ENCODE data around the gene CACNA2D3.

CACNA2D3 gene

DNA sequence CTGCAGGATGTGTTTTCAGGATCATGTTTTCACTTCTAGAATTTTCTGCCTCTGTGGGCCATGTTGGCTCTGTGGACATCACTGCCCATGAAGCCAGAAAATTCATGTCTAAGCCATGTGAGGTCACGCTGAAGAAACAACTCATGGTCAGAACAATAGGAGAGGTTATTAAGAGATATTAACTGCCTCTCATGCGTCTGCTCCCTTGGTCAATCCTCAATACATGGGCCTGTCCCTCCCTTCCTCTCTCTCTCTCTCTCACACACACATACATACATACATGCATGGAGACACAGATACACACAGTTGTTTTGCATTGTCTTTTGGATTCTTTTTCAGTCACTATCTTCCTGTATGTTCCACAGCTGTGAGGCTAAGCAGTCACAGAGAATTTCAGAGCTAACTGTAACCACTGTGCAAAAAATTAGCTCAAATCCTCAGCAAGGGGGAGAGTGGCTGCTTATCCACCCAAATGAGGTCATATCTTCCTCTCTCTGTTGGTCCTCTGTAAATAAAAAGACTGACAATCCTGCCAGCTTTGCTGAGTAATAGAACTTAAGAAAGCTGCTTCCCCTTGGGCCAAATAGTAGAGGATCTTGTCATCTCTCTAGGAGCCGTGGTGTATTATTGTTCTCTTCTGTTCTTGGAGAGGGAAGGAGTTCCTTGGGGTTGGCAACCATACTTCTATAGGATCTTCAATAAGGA is 759.9 kb downstream of the CACNA2D3 start:
- DNase-seq (ENCODE audit: low spot score): no peak

DNA sequence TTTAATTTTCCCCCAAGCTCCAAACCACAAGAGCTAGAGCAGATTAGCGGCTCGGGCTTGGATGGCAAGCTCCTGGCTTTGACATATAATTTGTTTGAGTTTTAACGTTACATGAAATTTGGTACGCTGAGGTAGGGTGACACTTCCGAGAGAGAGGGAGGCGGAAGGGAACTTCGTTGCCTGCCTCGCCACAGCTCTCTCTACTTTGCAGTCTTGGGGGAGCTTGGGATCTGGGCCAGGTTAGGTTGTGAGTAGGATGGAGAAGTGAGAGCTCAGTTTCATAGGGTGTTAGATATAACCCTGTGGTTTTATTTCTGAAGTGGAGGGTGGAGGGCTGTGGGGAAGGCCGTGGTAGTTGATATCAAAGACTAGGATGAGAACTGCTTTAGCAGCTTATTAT is 765.8 kb downstream of the CACNA2D3 start:
- no peak for DNase-seq (ENCODE audit: low spot score)

DNA sequence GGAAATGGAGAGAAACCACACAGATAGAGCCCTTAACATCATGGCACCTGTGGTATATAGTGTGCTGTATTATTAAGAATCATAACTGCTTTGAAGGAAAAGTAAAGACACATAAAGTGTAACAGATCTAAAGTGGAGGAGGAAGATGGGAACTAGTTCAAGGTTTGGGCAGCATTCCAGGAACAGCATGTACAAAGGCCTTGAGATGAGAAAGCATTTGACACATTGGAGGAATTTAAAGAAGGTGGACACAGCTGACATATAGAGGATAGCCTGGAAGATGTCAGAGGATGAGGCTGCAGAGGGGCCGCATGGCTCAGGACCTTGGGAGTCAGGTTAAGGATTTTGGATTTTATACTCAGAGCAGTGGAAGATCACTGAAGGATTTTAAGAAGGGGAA is 766.5 kb downstream of the CACNA2D3 start:
- no peak for DNase-seq (ENCODE audit: low spot score)

DNA sequence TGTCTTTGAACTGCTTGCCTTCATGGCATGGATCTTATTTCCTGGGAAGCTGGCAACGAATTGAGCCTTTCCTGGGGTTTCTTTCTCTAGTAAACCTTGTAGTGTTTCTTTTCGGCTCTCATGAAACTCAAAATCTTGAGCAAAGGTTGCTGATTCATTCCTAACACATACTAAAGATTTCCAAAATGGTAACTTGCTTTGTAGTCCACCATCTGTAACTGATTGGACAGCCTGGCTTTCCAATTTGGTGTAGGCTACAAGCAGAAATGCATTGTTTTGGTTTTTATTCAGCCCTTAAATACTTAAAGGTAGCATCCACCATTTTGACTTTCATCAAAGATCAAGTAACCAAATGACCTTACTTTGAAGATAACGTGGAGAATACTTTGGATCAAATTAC is 767.4 kb downstream of the CACNA2D3 start:
- DNase-seq (ENCODE audit: low spot score): no peak

DNA sequence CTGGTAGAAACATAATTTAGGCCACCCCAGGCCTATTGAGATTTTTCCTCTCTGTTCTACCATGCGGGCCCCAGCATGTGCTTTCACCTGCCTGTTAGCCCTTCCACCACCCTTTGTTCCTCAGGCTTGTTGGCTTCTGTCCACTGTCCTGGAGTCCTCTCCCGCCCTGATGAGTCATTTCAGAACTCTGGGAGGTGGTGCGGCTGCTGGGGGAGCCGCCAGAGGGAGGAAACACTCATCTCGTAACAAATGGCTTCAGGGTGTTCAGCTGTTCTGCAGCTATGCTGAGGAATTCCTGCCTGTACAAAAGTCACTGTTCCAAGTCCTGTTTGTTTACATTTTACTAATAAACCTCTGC is 769.2 kb downstream of the CACNA2D3 start:
- no peak for DNase-seq (ENCODE audit: low spot score)

DNA sequence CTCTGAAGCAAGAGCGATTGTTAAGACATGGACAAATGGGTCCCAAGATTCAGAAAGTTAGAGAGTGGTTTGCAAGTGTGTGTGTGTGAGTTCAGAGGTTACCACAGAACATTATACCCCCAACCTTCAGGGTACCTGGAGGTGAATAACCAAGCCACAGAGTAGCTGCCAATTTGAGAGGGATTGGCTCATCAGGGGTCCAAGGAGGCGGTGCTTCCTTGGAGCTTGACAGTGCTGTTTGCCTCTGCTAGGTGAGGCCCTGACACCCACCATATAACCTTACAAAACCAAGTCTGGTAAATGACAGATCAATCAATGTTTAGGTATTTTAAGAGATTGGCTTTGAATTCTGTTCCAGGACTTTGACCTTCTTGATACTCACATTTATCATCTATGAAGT is 769.8 kb downstream of the CACNA2D3 start:
- no peak for DNase-seq (ENCODE audit: low spot score)

DNA sequence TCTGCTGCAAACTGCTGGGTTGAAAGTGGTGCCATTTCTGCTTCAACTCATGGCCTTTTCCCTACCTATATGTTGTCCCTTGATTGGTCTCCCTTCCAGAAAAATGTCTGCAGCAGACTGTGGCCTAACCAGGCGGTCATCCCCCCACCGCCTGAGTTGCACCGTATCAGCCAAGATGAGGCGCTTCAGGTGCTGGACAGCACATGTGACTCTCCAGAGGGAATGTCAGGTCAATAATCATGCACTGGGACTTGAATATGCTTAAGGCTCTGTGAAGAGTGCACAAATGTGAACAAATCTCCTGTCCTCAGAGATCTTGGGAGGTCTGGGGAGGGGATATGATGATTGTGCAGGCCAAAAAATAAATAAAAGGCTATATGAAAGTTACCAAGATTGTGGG is 773.3 kb downstream of the CACNA2D3 start:
- no peak for DNase-seq (ENCODE audit: low spot score)

DNA sequence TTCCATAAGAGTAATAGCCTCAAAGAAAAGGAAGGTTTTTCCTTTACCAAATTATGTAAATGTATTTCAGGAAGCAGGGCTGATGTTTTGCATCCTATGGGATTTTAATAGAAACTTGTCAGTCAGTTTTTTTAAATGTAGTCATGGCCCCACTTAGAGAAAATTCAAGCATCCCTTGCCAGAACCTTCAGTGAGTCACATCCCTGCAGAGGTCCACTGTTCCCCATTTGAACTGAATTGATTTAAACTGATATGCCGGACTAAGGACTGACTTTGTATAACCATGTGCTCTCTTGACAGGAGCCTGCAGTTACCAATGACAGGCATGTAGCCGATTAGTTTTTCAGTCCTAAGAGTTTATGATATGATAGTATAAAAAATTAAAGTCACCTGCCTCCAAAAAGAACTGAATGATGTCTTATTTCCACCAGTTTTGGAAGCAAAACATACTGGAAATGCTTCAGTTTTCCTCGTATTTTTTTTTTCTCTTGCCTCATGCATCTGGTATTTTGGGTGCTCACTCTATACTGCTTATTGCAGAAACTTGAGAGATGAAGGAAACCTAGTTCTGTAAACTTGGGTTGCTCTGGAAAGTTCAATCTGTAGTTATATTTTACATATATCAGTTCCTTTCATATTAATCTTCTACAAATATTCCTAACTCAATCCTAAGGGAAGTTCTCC is 774.8 kb downstream of the CACNA2D3 start:
- no peak for DNase-seq (ENCODE audit: low spot score)

DNA sequence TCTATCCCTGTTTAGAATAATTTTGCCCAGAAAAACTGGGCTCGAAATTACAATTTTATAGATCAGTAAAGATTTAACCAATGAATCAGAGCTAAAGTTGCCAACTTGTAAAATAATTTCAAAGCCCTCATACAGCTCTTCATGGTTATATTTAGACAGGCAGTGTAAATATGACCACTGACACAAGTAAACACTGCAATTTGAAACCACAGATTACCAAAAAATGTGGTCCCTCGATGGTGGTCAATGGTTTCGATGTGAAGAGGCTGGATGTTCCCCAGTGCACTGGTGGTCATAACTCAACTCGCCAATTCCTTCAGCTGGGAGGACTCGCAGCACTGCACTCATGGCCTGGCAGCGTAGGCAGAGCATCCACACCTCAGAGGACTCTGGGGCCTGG is 776.9 kb downstream of the CACNA2D3 start:
- DNase-seq (ENCODE audit: low spot score): no peak

DNA sequence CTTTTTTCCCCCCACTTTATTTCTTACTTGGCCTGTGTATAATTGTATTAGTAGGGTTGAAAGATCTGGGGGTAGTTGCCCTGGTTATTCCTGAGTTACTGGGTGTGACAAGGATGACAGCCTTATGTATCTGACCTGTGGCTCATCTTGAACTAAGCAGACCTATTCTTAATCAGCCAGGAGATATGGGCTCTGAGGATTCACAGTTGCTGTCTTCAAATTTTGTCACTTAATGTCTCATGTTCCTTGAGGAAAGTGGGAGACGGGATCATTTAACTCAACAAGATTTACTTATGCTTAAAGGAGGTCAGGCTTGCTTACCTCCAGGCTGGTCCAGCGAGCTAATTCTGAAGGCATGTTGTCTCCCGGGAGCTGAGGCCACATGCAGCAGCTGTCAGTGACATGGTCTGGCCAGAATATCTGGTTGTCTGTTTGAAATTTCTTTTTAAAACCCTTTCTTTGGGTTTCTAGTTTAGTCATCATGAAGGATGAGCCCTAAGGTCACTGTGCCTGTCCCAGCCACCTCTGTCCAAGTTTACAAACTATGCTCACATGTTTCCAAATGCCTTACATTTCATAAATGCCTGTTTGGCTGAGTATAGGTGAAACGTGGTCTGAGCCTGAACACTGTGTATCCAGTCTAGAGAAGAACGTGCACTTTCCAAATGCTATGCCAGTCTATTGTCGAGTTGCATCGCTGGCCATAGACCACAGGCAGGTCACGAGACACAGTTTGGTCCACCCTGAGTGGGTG is 778.7 kb downstream of the CACNA2D3 start:
- DNase-seq (ENCODE audit: low spot score): no peak

DNA sequence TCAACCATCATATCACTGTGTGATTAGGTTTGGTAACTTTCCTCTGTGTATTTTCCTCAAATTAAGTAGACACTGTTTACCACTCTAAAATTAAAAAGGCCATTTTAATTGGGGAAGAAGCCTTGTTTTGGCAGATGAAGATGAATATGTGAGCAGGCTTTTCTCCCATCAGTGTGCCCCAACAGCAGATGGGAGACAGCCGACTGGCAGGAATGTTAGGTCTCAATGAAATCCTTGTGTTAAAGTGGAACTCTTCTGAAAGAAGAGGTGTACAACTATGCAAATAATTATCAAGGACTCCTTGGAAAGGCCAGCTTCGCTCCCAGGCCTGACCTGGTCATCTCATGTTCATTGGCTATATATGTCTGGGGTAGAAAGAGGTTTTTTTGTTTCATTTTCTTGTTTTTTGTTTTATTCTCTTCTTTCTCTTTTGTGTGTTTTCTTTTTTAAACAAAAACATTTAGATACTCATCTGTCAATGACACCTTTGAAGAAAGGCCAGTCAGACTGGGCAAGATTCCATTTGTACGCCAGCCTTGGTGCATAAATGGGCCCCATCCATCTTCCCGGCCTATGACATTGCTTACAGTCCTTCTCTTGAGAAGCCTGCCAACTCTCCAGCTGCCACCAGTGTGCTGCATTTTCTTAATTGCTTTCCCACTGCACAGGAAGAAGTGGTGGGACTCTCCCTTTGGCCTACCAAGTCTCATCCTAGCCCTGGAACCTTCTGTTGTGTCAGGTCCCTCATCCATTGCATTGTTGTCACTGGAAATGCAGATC is 779.7 kb downstream of the CACNA2D3 start:
- no peak for DNase-seq (ENCODE audit: low spot score)

DNA sequence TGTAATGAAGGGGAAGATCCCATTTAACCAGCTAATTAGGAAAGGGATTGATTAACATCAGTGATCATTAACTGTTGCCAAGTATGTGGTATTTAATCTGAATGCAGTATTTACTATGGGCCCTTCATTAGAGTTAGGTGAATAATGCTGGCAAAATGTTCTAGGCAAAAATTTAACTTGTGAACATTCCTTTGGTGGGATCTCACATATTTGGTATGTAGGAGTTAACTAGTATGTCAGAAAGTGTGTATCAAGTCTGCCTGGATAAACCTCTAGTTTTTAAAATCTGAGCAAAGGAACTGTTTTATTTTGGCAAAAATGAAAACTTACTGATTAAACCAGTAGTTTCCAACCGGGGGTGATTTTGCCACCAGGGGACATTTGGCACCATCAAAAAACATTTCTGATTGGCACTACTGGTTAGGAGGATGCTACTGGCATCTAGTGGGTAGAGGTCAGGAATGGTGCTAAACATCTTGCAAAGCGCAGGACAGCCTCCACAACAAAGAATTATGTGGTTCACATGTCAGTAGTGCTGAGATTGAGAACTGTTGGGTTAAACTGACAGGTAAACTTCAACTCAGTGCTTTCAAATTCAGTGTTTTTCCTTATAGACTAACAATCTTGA is 783.0 kb downstream of the CACNA2D3 start:
- no peak for DNase-seq (ENCODE audit: low spot score)

DNA sequence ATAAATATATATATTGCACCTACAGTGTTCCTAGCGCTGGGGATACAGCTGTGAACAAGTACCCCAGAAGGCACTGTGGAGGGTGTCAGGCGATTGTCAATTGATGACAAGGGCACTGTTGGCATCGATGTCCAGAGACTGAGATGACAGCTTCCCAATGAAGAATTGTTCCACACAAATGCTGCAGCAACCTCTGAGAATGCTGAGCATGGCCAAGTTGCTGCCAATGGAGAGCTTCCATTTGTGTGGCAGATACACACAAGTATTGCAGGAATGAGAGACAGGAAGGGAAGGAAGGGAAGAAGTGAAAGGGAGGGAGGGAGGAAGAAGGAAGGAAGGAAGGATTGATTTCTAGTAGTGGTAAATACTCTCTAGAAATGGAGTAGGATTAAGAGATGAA is 783.6 kb downstream of the CACNA2D3 start:
- DNase-seq (ENCODE audit: low spot score): no peak

DNA sequence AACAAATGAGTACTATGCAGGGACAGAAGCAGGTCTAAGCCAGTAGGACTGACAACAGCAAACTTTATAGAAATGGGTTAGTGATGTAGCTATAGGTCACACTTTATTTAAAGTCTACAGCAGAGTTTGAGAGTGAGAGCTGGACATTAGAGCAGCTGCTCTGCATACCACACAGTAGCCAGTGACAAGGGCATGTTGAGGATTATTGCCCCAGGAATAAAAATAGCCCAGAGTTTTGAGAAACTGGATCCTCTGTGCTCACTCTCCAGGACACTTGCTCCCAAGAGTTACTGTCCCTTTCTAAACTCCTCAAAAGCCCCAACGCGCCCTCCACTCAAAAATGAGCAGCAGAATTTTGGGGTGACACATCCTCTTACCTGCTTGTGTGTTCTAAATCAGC is 784.4 kb downstream of the CACNA2D3 start:
- DNase-seq (ENCODE audit: low spot score): no peak

DNA sequence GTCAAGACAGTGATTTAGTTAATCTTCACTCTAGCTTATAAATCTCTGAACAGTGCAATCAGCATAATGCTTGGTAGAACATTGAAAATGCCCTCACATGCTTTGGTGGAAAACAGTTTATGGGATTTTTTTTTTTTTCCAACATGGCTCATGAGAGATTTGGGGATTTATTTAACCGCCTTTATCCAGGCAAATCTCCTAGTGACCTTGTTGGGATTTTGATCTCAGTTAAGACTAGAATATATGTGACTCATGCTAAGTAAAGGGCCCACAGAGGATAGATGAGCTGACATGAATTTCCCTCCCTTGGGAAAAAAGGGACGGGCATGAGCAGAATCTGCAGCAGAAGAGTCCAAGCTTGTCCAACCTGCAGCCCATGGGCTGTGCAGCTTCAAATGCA is 786.8 kb downstream of the CACNA2D3 start:
- no peak for DNase-seq (ENCODE audit: low spot score)

DNA sequence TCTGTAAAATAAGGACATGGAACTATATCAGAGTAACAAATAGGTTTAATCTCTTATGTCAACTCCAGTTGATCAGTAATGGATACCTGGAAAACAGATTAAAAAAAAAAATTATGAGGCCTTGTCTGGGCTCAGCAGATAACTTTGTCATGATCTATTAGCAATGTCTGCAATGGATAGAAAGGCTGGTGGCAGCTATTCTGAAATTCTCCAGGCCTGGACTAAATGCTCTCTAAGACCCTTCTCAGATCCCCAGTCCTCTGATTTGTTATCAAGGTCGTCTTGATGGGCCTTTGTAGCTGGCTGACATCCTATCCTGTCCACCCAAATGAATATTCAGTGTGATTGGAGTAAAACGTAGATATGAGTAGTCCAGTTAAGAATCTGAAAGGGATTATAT is 791.8 kb downstream of the CACNA2D3 start:
- DNase-seq (ENCODE audit: low spot score): no peak

DNA sequence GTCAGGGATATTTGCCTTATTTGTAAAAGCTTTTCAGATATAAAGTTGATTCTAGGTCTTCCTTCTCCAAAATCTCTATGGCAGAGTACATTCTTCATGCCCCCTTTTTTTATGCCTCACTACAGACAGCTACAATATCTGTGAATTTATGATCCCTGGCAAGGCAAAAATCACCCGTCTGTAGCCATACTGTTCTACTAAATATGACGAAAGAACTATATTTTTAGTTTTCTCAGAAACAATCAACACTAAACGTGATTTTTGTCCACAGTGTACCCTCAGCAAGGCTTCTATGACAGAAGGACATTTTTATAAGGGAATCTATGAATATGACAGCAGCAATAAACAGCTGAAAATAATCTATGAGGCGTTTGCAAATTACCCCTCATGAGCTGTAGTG is 792.8 kb downstream of the CACNA2D3 start:
- no peak for DNase-seq (ENCODE audit: low spot score)

DNA sequence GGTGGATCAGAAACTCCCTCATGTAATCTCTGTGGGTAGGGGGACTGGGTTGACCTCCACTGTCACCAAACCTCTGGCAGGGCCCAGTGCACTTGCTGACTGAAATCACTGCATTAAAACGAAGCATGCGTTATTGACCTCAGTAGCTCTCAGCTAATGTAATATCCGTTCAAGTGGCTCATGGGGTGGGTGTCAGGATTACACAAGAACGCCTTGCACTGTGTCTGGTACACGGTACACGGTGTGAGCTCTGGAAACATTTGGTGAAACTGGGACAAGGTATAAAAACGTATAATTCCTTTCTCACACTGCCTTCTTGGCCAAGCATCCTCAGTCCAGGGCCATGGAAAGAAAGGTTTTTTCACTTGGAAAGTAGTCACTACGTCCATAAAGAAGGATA is 793.6 kb downstream of the CACNA2D3 start:
- no peak for DNase-seq (ENCODE audit: low spot score)

DNA sequence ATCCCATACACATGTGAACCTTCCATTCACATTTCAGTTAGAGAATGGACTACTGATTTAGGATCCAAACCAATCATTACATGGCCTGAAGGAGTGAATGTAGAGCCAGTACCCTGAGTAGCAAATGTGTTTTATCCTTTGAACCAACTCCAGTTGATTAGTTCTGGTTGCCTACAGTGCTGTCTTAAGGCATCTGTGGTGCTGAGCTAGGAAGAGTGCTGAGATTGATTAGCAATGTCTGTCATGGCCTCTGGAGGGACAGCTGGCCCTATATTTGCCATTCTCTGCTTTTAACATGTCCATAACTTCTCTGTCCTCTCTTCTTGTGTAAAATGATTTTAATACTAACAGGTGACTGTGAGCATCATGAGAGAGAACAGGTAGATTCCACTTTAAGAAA is 794.4 kb downstream of the CACNA2D3 start:
- DNase-seq (ENCODE audit: low spot score): no peak

DNA sequence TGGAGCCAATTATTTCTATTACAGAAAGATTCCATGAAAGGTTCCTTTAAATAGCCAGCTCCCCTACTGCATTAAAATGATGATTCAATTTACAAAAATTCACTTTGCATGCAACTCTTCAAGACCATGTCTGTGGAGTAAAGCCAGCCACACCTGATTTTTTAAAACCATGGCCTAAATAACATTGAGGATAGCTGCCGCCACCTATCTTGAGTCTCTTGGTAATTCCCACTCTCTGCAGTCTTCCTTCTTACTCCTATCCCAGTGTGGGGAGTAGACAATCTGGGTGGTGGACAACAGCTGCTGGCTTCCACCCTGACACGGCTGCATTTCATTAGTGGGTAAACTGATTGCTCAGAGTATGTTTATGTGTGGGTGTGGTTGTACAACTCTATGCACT is 794.8 kb downstream of the CACNA2D3 start:
- DNase-seq (ENCODE audit: low spot score): no peak

DNA sequence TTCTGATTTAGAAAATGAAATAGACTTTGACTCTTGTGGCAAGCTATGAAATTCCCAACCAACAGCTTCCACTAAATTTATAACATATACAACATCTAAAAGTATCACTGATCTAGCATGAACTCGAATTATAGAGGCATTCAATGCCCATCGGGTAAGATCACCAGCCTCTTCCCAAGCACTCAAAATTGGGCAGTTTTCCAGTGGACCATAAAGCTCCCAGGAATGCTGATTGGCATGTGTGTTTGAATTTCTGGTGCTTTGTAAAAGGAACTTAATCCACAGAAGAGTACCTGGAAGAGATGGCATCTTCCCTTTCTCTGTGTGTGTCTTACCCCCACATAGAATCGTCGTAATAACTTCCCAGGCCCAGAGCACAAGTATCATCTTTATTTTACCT is 795.5 kb downstream of the CACNA2D3 start:
- DNase-seq (ENCODE audit: low spot score): no peak

DNA sequence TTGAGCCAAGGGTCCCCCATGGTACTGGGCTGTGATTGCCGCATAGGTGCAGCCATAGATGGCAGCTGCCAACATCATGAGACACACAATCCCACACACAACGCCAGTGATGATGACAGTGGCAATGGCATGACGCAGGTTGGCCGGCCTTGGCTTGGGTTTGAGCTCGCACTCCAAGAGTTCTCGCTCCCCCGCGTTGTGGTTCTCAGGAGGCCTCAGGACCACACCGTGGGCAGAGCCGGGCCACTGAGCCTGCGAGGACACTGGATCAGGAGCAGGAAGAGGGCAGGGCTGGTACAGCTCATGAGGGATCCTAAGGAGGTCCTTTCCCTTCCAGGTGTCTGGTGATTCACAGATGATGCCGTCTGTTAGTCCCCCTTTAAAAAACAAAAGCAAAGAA is 796.2 kb downstream of the CACNA2D3 start:
- DNase-seq (ENCODE audit: low spot score): no peak
